Activated CD8-positive, alpha-beta T cell treated with anti-CD3 and anti-CD28 coated beads for 36 hours (primary cell): ENCODE results near the gene C2orf49. TPM values are rescaled to one million over a fixed set of nuclear protein-coding genes. Genes with fewer than 3 reads are reported as not detected.
A peak's percentile ranks its signal among the peaks of the same experiment; 100 is the strongest.

Source experiments
- ATAC-seq: fragments of 200-7000 bp; cut with Tn5 transposase; one replicate; pipeline ENCODE4 v1.10.0; 2021; ENCODE audit warnings: mild to moderate bottlenecking, moderate library complexity
- CTCF ChIA-PET: fragments of 350-600 bp; sonication (Branson Sonifier 250); formaldehyde crosslinking; loops from one replicate; lab custom pipeline; 2021; ENCODE audit warnings: antibody characterized with exemption; lab: Charles Lee
- POLR2A ChIA-PET: fragments of 350-600 bp; sonication (Branson Sonifier 250); formaldehyde crosslinking; loops from one replicate; lab custom pipeline; 2021; ENCODE audit warnings: antibody characterized with exemption; lab: Charles Lee
- DNase-seq: peaks from one replicate; pipeline ENCODE4 v3.0.0-alpha.2; 2020
- H3K27ac Mint-ChIP-seq: one replicate; pipeline ENCODE4 v1.8.0; 2021; ENCODE audit warnings: mild to moderate bottlenecking, mixed read lengths
- H3K27me3 Mint-ChIP-seq: one replicate; pipeline ENCODE4 v1.8.0; 2021; ENCODE audit warnings: mixed read lengths
- H3K36me3 Mint-ChIP-seq: one replicate; pipeline ENCODE4 v1.8.0; 2021; ENCODE audit warnings: low read depth, mixed read lengths
- H3K4me1 Mint-ChIP-seq: one replicate; pipeline ENCODE4 v1.8.0; 2021; ENCODE audit warnings: low read depth, mixed read lengths
- H3K4me3 Mint-ChIP-seq: one replicate; pipeline ENCODE4 v1.8.0; 2021; ENCODE audit warnings: mild to moderate bottlenecking, moderate library complexity, mixed read lengths
- H3K9me3 Mint-ChIP-seq: one replicate; pipeline ENCODE4 v1.8.0; 2021; ENCODE audit warnings: mixed read lengths
- intact Hi-C: fragments of 100-400 bp; cut with micrococcal nuclease; formaldehyde crosslinking; loops from one replicate; pipeline ENCODE4 v1.10.0; 2022
- total RNA-seq, 2 experiments: library from RNA; stranded (reverse); gene quantifications; one replicate each; pipeline ENCODE4 v1.2.3, GENCODE V29; 2021
- TF ChIP-seq, protein P1 (sequence below): fragments of 200-600 bp; IDR thresholded peaks from one replicate; pipeline ENCODE4 v1.8.0; 2022; ENCODE audit warnings: antibody characterized with exemption, mild to moderate bottlenecking

Gene C2orf49
- total RNA-seq, 2 experiments from 2014 or later: 22.3 to 23.3 TPM

DNA sequence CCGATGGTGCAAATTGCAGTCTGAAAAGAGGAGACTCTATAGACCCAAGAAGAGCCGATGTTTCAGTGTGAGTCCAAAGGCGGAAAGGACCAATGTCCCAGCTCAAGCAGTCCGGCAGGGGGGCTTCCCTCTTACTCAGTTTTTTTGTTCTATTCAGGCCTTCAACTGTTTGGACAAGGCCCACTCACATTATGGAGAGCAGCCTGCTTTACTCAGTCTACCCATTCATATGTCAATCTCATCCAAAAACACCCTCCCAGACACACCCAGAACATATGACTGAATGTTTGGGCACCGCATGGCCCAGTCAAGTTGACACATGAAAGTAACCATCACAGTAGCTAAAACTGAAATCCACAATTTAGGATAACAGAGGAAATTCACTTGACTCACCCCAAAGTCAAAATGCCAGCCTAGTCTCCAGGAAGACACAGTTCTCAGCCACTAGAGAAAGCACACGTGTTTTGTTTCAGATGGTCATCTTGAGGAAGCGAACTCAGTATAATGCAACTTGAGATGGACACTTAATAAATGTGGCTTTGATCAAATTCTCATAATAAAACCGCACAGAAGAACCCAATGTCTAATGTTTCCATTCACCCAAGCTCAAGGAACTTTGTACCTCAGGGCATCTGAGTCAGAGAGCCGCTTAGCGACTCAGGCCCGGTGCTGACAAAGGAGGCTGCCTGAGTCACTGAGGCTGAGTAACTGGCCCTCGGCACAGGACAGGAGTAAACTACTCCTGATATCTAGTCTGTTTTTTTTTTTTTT is 59.1 kb downstream of the C2orf49 start:
- peak; percentile 76 for DNase-seq
- H3K9me3 Mint-ChIP-seq: no peaks in the 10 kb centered on the region
- intact Hi-C loops: no loop called here
- H3K4me1 Mint-ChIP-seq: peaks cover 10% of the 10 kb centered on the region
- H3K27ac Mint-ChIP-seq: no peak overlapping the region
- ChIA-PET POLR2A (no interaction called here), CTCF (interaction anchor here (1.1 kb wide), 1 partner anchor 22 kb away, joined by 3 read pairs; no protein-coding TSS in a partner anchor)
- ATAC-seq: peak; percentile 76
- peaks cover 14% of the 10 kb centered on the region for H3K27me3 Mint-ChIP-seq
- no peak overlapping the region for H3K4me3 Mint-ChIP-seq
- TF ChIP-seq, protein P1, sequence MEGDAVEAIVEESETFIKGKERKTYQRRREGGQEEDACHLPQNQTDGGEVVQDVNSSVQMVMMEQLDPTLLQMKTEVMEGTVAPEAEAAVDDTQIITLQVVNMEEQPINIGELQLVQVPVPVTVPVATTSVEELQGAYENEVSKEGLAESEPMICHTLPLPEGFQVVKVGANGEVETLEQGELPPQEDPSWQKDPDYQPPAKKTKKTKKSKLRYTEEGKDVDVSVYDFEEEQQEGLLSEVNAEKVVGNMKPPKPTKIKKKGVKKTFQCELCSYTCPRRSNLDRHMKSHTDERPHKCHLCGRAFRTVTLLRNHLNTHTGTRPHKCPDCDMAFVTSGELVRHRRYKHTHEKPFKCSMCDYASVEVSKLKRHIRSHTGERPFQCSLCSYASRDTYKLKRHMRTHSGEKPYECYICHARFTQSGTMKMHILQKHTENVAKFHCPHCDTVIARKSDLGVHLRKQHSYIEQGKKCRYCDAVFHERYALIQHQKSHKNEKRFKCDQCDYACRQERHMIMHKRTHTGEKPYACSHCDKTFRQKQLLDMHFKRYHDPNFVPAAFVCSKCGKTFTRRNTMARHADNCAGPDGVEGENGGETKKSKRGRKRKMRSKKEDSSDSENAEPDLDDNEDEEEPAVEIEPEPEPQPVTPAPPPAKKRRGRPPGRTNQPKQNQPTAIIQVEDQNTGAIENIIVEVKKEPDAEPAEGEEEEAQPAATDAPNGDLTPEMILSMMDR: no peak
- H3K36me3 Mint-ChIP-seq: no peaks in the 10 kb centered on the region

DNA sequence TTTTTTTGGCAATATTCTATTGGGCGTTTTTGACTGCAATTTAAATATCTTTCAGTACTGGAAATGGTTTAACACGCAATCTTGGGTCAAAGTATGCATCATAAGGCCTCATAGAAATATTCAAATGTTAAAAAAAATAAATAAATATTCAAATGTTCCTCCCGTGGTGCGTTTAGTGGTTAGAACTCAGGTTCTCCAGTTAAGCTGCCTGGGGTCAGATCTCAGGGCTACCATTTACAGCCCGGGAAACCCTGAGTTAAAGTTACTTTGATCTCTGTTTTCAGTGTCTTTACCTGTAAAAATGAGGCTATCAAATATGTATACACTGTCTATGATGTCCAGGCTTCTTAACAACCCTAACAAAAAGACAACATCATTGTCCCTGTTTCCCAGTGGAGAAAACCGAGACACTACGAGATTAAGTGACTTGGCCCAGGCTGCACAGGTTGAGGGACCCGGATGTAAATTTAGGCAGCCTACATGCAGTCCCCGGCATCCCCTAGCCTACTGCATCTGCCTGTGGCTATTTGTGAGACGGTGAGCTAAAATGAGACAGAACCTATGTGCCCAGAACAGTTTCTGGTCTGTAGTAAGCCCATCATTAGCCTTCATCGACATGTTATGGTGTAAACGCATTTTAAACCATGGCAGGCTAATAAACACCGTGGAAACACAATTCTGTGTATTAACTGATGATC is 59.8 kb downstream of the C2orf49 start:
- no peaks in the 10 kb centered on the region for H3K9me3 Mint-ChIP-seq
- CTCF ChIA-PET: interaction anchor here (1.1 kb wide), 1 partner anchor 21 kb away, joined by 3 read pairs; no protein-coding TSS in a partner anchor
- no peak overlapping the region for H3K27ac Mint-ChIP-seq
- POLR2A ChIA-PET: no interaction called here
- H3K36me3 Mint-ChIP-seq: no peaks in the 10 kb centered on the region
- intact Hi-C loops: no loop called here
- ATAC-seq: no peak
- peaks cover 16% of the 10 kb centered on the region for H3K27me3 Mint-ChIP-seq
- H3K4me1 Mint-ChIP-seq: peaks cover 10% of the 10 kb centered on the region
- H3K4me3 Mint-ChIP-seq: peak overlapping the region; percentile 77
- DNase-seq: no peak
- TF ChIP-seq, protein P1: no peak

DNA sequence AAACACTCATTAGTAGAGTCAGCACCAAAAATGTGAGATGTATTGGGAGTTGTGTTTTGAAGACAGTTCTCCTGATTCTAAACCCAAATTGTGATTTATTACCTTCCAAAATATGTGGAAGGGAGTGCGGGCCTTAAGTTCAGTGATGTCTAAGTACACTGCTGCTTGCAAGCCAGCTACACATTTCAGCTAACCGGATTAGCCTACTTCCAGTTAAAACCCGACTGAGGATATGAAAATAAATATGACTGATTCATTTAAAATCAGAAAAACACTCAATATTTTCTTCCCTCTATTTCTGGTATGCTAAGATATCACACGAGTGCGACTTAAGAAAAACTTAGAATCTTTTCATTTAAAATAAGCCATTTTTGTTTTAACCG is 60.6 kb downstream of the C2orf49 start:
- DNase-seq: no peak
- H3K27me3 Mint-ChIP-seq: peaks cover 16% of the 10 kb centered on the region

DNA sequence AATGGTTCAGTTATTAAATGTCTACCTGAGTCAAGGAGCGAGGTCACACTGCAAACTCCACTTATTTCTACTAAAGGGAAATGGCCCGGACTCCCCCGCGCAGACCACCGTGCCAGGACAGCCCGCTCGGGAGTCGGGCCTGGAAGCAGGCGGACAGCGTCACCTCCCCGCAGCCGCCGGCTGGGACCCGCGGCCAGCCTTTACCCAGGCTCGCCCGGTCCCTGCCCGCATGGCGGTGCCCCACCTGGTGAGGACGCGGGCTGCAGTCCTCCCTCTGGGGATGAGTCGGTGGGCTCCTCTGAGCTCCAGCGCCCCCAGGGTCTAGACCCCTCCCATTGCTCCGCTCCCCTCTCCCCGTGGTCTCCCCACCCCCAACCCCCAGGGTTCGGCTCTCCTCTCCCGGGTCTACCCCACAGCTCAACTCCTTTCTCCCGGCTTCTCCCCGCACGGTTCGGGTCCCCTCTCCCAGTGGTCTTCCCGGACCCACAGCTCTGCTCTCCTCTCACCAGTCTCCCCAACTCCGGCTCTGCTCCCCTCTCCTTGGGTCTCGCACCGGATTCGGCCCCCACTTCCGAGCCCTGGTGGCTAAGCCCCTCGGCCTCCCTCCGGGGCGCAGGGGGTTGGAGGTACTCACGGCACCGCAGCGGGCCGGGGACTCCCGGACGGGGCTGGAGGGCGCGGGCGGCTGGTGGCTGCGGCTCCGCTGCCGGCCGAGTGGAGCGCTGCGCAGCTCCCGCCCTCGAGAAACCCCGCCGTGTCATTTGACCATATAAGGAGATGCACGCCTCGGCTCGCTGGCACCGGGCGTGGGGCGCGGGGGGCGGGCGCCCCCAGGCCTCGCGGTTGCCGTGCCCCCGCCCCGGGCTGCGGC is 61.2 kb downstream of the C2orf49 start, which contains the start of gene FHL2:
FHL2 (minus strand) TSS at position 716 of the 871 bp plus-strand sequence. CDS start 12,535 bp downstream, outside the sequence.
- peak within 1 kb of the TSS; percentile 77 for H3K4me3 Mint-ChIP-seq
- H3K9me3 Mint-ChIP-seq: no peaks in the 10 kb centered on the region
- CTCF ChIA-PET: interaction anchor here (0.6 to 2.0 kb wide), 4 partner anchors 8 to 1145 kb away, joined by 3 to 6 read pairs (median 4); no protein-coding TSS in a partner anchor
- TF ChIP-seq, protein P1: peak; percentile 29
- H3K27ac Mint-ChIP-seq: peak within 1 kb of the TSS; percentile 68
- no peaks in the 10 kb centered on the region for H3K36me3 Mint-ChIP-seq
- H3K27me3 Mint-ChIP-seq: peaks cover 16% of the 10 kb centered on the region
- DNase-seq (peak; percentile 79), ATAC-seq (peak; percentile 97)
- intact Hi-C loops: no loop called here
- POLR2A ChIA-PET: interaction anchor here (0.6 kb wide), 1 partner anchor 12 kb away, joined by 3 read pairs; no protein-coding TSS in a partner anchor
- peaks cover 10% of the 10 kb centered on the region for H3K4me1 Mint-ChIP-seq

More for the DNA sequence above, 60.6 kb downstream of the C2orf49 start:
- peaks cover 10% of the 10 kb centered on the region for H3K4me1 Mint-ChIP-seq
- no peak for ATAC-seq
- CTCF ChIA-PET: interaction anchor here (0.6 to 2.0 kb wide), 4 partner anchors 8 to 1145 kb away, joined by 3 to 6 read pairs (median 4); no protein-coding TSS in a partner anchor
- H3K27ac Mint-ChIP-seq: peak overlapping the region; percentile 68
- POLR2A ChIA-PET: no interaction called here
- H3K4me3 Mint-ChIP-seq: peak overlapping the region; percentile 77
- TF ChIP-seq, protein P1: no peak
- no peaks in the 10 kb centered on the region for H3K9me3 Mint-ChIP-seq
- intact Hi-C loops: no loop called here
- no peaks in the 10 kb centered on the region for H3K36me3 Mint-ChIP-seq

Other genes with a start within 250 kb of the C2orf49 start
- gene GPR45, start 95.8 kb upstream of the C2orf49 start, total RNA-seq: not detected
- gene TGFBRAP1, start 7.8 kb upstream of the C2orf49 start, total RNA-seq: 10 to 100 TPM; 17.9 to 20.2 TPM
- gene FHL2, start 61.5 kb downstream of the C2orf49 start, total RNA-seq: 1 to 10 TPM; 3.3 to 4.4 TPM